GM21367 (cell line): ENCODE measurements around the gene INTS6.

Source experiments
- ATAC-seq: cut with Tn5 transposase; IDR thresholded peaks from one replicate; pipeline ENCODE4 v1.9.1; 2021; ENCODE audit not compliant: unreplicated experiment

INTS6 gene

GRCh38 chr13:51457086-51457815 lies 4.4 kb upstream of the INTS6 start:
- no peak for ATAC-seq

DNA sequence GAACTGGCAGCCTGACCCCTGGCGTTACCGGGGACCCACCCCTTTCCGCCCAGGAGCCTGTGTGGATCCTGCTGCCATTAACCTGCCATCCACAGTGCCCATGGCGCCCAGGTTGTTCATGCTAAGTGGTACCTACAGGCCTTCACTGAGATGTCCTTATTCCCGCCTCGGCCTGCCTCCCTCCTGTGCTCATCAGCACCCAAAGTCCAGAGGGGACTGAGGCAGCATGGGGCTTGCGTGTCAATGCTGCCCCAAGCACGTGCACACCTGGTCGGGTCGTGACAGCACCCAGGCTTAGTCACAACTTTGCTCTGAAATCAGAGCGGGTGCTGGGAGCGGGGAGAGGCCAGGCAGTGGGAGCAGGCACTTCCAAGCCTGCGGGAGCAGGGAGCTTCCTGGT lies 3.7 kb upstream of the INTS6 start:
- no peak for ATAC-seq

- no peak for ATAC-seq
These were observed 2.7 kb upstream of the INTS6 start for GRCh38 chr13:51455532-51455931.

DNA sequence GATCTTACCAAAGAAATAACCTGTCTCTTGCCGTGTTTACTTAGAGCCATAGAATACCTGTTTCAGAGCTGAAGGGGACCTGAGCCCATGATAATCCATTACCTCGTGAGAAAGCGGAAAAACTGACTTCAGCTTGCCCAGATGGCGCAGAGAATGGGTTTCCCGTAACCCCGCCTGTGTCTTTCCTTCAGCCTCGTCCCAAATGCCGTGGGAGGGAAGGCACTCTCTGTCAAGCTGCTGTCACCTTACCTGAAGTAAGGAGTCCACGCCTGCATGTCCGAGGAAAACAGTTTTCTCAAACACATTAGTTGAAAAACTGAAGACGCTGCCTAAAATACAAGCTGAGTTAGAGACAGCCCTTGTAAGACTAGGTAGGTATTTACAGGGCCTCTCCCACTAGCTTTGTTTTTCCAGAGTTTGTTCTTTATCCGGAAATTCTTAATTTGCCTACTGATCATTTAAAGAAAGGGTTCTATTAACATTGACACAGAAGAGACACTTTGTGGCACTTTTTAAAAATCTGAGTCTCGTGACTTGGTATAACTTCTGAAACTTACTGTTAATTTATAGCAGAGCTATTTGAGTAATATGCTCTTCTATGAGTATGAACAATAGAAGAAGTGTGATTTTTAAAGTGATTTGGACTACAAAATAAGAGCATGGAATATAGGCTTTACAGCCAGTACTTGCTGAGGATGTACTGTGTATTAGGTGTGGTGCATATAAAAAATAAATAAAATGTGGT lies 1.3 kb upstream of the INTS6 start:
- no peak for ATAC-seq

GRCh38 chr13:51453207-51453958 lies 547 bp upstream of the INTS6 start:
- ATAC-seq, result peak; percentile 37

DNA sequence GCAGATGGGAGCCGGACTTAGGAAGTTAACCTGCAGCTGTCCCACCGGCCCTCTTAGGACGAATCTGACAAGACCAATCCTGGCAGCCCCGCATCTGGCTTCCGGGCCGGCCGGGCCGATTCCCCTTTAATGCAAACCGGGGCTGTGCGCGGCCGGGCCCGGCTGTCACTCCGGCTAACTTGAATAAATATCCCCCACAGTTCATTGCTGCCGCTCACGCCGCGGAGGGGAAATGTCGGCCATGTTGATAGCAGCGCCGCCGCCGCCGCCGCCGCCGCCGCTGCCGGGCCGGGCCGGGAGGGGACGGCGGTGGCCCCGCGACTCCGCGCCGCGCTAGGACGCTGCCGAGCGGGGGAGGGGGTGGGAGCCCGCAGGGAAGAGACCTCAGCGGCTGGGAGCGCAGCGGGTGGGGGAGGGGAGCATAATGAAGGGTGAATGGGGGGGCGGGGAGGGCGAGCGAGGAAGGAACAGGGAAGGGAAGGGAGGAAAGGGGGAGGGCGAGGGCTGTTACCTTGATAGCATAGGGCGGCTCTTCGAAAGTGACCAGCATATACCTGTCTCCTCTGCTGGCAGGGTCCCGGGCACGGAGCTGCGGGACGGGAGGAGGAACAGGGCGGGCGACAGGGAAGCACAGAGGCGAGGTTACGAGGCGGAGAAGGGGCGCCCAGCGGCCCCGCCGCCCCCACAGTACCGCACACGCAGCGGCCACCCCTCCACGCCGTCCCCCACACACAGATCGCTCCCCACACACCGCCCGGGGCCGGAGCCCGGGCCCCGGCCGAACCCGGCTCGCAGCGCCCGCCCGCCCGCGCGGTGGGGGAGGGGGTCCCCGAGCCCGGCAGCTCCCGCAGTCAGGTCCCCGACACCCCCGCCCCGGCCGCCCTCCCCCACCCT lies 1.1 kb downstream of the INTS6 start:
- peak; percentile 29 for ATAC-seq

GRCh38 chr13:51451134-51451466 lies 1.7 kb downstream of the INTS6 start:
- ATAC-seq, result no peak

- no peak for ATAC-seq
These were observed 3.8 kb downstream of the INTS6 start for GRCh38 chr13:51449018-51449417.

- no peak for ATAC-seq
These were observed 7.9 kb downstream of the INTS6 start for GRCh38 chr13:51444922-51445321.

- no peak for ATAC-seq
These were observed 12.5 kb downstream of the INTS6 start for GRCh38 chr13:51440381-51440780.

GRCh38 chr13:51437550-51438127 lies 15.2 kb downstream of the INTS6 start:
- ATAC-seq, result no peak

DNA sequence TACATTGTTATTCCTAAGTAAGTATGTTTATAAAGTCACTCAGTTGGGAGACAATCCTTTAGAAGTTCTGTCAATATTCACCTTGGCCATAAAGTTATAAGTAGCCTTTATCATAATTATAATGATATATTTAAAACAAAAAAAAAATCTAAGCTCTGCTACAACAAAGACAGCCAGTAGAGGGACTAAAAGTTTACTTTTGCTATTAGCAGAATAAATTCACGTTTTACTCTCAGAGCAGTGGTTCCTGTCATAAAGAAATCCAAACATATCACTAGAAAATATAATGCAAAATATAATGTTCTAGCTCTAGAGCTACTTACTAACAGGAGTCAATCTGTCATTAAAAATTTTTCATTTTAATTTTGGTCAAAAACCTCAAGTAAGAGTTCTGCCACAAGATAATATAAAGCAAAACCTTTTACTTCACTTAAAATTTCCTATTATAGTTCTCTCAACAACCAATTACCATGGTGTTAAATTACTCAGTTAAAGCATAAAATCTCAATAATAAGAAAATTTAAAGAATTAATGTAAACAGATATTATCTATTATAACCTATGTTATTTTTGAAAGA lies 17.7 kb downstream of the INTS6 start:
- ATAC-seq, result no peak

- no peak for ATAC-seq
These were observed 20.3 kb downstream of the INTS6 start for GRCh38 chr13:51432576-51432975.

DNA sequence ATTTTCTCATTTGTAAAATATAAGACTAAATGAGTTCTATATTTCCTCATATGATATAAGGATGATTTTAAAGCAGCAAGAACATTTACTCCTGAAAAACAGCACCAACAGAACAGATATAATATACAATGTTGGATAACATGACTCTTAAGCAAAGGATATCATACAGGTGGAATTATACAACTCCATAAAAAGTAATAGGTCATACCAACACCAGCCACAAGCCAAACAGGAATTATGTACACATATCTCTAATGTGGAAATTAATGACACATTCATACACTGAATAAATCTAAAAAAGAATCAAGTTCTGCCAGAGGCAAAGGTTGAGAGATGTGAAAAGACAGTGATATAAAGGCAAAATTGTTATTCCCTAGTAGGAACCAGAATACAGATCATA lies 25.9 kb downstream of the INTS6 start:
- ATAC-seq, result no peak

- no peak for ATAC-seq
These were observed 27.3 kb downstream of the INTS6 start for GRCh38 chr13:51425410-51426042.

DNA sequence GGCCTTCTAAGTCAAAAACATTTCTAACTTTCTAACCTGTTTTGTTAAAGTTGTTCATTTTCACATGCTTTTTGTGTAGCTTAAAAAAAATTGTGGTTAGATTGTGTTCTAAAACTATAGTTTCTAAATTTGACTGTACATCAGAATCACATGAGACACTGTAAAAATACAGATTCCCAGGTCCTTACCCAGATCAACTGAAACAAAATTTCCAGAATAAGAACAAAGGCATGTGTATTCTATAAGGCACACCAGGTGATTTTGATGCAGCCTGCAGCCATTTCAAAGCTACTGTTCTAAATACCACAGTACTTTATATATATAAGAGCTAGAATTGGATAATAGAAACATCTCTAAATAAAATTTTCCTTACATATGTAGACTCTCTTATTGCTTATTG lies 29.1 kb downstream of the INTS6 start:
- ATAC-seq, result no peak

GRCh38 chr13:51422484-51422883 lies 30.4 kb downstream of the INTS6 start:
- no peak for ATAC-seq

DNA sequence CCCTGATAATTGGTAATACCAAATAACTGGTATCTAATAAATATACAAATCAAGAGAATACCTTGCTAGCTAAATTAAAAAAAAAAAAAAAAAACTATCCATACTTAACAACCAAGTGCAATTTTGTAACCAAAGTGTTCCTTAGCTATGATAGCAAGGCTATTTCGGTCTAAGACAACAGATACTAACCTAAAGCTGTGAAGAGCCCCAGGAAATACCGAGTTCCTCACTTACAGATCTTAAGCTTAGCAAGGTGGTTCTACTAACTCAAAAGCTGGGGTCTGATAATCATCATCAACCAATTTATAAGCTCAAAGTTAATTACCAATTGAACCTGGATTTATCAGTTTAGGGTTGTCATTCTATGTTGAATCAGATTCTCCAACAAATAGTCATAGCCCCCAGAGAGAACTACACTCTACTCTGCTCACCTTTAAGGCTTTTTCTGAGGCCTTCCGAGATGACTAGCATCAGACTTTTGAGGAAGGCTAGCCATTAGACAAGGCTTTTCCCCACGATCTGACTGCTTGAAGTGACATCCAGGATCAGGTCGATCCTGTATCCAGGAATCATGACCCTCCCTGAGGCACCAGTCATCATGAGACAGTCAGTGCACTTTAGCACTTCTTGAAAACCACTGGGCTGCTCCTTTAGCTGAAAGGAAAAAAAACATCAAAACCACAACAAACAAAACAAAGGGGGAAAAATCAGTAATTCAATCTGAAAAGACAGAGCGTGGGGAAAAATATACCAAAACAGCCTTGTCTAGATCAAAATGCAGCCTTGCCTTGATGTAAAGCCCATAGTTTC lies 31.9 kb downstream of the INTS6 start:
- no peak for ATAC-seq
